ENCODE measurements around the gene CAAP1. TPM values are rescaled to one million over a fixed set of nuclear protein-coding genes. Genes with fewer than 3 reads are reported as not detected.
"Not testable (repeated sequence)": the region's sequence is repeated elsewhere in the genome, so short reads cannot be mapped to it uniquely, and the experiment has no call there.

The CAAP1 gene
- total RNA-seq, 1 experiment from 2014 or later = 9.2 TPM

DNA sequence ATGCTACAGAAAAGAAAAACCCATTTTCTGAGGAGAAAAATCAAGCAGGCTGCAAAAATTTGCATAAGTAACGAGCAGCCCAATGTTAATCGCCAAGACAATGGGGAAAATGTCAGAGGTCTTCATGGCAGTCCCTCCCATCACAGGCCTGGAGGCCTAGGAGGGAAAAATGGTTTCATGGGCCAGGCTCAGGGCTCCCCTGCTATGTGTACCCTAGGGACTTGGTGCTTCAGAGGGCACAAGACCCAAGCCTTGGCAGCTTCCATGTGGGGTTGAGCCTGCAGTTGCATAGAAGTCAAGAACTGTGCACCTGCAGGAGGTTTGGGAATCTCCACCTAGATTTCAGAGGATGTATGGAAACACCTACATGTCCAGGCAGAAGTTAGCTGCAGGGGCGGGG lies 10.4 kb downstream of the CAAP1 start:
- ChIA-PET POLR2A (no interaction called here), CTCF (no interaction called here)
- no peak for DNase-seq
- intact Hi-C loops (cut with micrococcal nuclease; ENCODE audit: unreplicated experiment) = no loop called here
- Histone ChIP-seq H3K27me3 (replicated peaks; ENCODE audit: control insufficient read depth, insufficient read depth, low read length) (no peaks in the 10 kb centered on the region), H3K4me1 (no peaks in the 10 kb centered on the region), H3K36me3 (ENCODE audit: control insufficient read depth, insufficient read depth, low read length) (no peaks in the 10 kb centered on the region), H3K9me3 (no peaks in the 10 kb centered on the region), H3K4me3 (ENCODE audit: low read depth, low read length) (no peak overlapping the region)
- Mint-ChIP-seq H3K27me3 (ENCODE audit: insufficient read depth, unreplicated experiment) (no peaks in the 10 kb centered on the region), H3K9me3 (ENCODE audit: unreplicated experiment) (no peaks in the 10 kb centered on the region), H3K27ac (ENCODE audit: unreplicated experiment) (no peak overlapping the region), H3K4me1 (ENCODE audit: low read depth, unreplicated experiment) (no peaks in the 10 kb centered on the region), H3K36me3 (ENCODE audit: insufficient read depth, unreplicated experiment) (peaks cover 10% of the 10 kb centered on the region), H3K4me3 (ENCODE audit: unreplicated experiment) (no peak overlapping the region)
- TF ChIP-seq, protein P1, sequence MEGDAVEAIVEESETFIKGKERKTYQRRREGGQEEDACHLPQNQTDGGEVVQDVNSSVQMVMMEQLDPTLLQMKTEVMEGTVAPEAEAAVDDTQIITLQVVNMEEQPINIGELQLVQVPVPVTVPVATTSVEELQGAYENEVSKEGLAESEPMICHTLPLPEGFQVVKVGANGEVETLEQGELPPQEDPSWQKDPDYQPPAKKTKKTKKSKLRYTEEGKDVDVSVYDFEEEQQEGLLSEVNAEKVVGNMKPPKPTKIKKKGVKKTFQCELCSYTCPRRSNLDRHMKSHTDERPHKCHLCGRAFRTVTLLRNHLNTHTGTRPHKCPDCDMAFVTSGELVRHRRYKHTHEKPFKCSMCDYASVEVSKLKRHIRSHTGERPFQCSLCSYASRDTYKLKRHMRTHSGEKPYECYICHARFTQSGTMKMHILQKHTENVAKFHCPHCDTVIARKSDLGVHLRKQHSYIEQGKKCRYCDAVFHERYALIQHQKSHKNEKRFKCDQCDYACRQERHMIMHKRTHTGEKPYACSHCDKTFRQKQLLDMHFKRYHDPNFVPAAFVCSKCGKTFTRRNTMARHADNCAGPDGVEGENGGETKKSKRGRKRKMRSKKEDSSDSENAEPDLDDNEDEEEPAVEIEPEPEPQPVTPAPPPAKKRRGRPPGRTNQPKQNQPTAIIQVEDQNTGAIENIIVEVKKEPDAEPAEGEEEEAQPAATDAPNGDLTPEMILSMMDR (IDR thresholded peaks at IDR 0.05; ENCODE audit: insufficient read depth in 1 of 2, low read depth in 1 of 2, low read length in 1 of 2, severe bottlenecking in 1 of 2, unreplicated experiment in 1 of 2) = no peak
- no TSS peak for BruUV-seq (replicated peaks)

DNA sequence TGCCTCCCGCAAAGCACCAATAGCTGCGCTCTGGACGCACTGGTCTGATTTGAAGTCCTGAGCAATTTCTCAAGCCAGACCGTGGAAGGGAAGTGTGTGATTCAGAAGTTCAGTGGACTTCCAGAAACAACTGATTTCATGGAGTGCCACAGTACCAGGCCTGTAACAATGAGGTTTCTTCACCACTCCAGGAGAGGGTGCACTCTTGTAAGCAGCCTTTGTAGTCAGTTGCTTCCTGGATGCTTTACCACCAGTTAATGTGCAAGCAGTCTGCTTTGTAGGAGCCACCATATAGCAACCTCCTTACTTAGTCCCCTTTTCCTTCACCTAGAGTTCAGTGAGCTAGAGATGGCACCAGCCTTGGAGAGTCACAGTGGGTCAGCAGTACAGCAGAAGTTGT lies 12.3 kb downstream of the CAAP1 start:
- Mint-ChIP-seq H3K4me3 (ENCODE audit: unreplicated experiment) (no peak overlapping the region), H3K27ac (ENCODE audit: unreplicated experiment) (no peak overlapping the region), H3K27me3 (ENCODE audit: insufficient read depth, unreplicated experiment) (no peaks in the 10 kb centered on the region), H3K36me3 (ENCODE audit: insufficient read depth, unreplicated experiment) (peaks cover 10% of the 10 kb centered on the region), H3K4me1 (ENCODE audit: low read depth, unreplicated experiment) (no peaks in the 10 kb centered on the region), H3K9me3 (ENCODE audit: unreplicated experiment) (no peaks in the 10 kb centered on the region)
- H3K36me3 ChIP-seq (ENCODE audit: control insufficient read depth, insufficient read depth, low read length) = no peaks in the 10 kb centered on the region
- no peaks in the 10 kb centered on the region for H3K9me3 ChIP-seq
- TF ChIP-seq, protein P1 (IDR thresholded peaks at IDR 0.05; ENCODE audit: insufficient read depth in 1 of 2, low read depth in 1 of 2, low read length in 1 of 2, severe bottlenecking in 1 of 2, unreplicated experiment in 1 of 2) = no peak
- no peak for DNase-seq
- no peak overlapping the region for H3K4me3 ChIP-seq (ENCODE audit: low read depth, low read length)
- ChIA-PET POLR2A (no interaction called here), CTCF (no interaction called here)
- H3K27me3 ChIP-seq (replicated peaks; ENCODE audit: control insufficient read depth, insufficient read depth, low read length) = no peaks in the 10 kb centered on the region
- intact Hi-C loops (cut with micrococcal nuclease; ENCODE audit: unreplicated experiment) = no loop called here
- H3K4me1 ChIP-seq = no peaks in the 10 kb centered on the region
- BruUV-seq (replicated peaks) = no TSS peak

DNA sequence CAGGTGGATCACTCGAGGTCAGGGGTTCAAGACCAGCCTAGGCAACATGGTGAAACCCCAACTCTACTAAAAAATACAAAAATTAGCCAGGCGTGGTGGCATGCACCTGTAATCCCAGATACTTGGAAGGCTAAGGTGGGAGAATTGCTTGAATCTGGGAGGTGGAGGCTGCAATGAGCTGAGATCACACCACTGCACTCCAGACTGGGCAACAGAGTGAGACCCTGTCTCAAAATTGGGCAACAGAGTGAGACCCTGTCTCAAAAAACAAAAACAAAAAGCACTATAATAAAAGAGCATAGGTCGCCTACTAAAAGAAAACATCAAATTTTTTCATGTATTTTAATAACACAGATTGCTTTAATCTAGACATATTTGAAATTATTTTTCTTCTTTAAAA lies 17.4 kb downstream of the CAAP1 start:
- POLR2A ChIA-PET; H3K4me1 Mint-ChIP-seq (ENCODE audit: low read depth, unreplicated experiment); CTCF ChIA-PET; BruUV-seq (replicated peaks); H3K36me3 Mint-ChIP-seq (ENCODE audit: insufficient read depth, unreplicated experiment); H3K4me3 ChIP-seq (ENCODE audit: low read depth, low read length); intact Hi-C loops (cut with micrococcal nuclease; ENCODE audit: unreplicated experiment); H3K27me3 Mint-ChIP-seq (ENCODE audit: insufficient read depth, unreplicated experiment); H3K27me3 ChIP-seq (replicated peaks; ENCODE audit: control insufficient read depth, insufficient read depth, low read length); DNase-seq; H3K4me3 Mint-ChIP-seq (ENCODE audit: unreplicated experiment); H3K9me3 ChIP-seq; H3K27ac Mint-ChIP-seq (ENCODE audit: unreplicated experiment); H3K36me3 ChIP-seq (ENCODE audit: control insufficient read depth, insufficient read depth, low read length); H3K9me3 Mint-ChIP-seq (ENCODE audit: unreplicated experiment); H3K4me1 ChIP-seq: not testable (repeated sequence)

DNA sequence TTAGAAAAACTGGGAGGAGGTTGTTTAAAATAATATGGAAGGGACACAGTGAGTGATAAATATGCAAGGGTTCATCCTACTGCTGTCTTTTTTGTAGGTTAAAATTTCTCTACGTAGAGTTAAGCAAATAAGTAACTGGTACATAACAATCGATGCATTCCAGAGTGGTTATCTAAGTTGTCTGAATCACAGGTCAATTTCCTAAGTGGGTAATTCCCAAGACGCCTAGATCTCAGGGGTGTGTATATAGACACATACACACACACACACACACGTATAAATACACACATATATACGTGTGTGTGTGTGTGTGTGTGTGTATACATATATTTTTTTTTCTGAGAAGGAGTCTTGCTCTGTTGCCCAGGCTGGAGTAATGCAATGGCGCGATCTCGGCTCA lies 22.3 kb downstream of the CAAP1 start:
- ChIA-PET POLR2A (no interaction called here), CTCF (no interaction called here)
- no peak overlapping the region for H3K4me3 ChIP-seq (ENCODE audit: low read depth, low read length)
- H3K27ac Mint-ChIP-seq (ENCODE audit: unreplicated experiment) = no peak overlapping the region
- no peaks in the 10 kb centered on the region for H3K4me1 ChIP-seq
- H3K4me1 Mint-ChIP-seq (ENCODE audit: low read depth, unreplicated experiment) = no peaks in the 10 kb centered on the region
- no peaks in the 10 kb centered on the region for H3K9me3 Mint-ChIP-seq (ENCODE audit: unreplicated experiment)
- no peaks in the 10 kb centered on the region for H3K27me3 ChIP-seq (replicated peaks; ENCODE audit: control insufficient read depth, insufficient read depth, low read length)
- H3K36me3 ChIP-seq (ENCODE audit: control insufficient read depth, insufficient read depth, low read length) = no peaks in the 10 kb centered on the region
- intact Hi-C loops (cut with micrococcal nuclease; ENCODE audit: unreplicated experiment) = no loop called here
- H3K36me3 Mint-ChIP-seq (ENCODE audit: insufficient read depth, unreplicated experiment) = no peaks in the 10 kb centered on the region
- BruUV-seq (replicated peaks) = no TSS peak
- no peaks in the 10 kb centered on the region for H3K9me3 ChIP-seq
- TF ChIP-seq, protein P1 (IDR thresholded peaks at IDR 0.05; ENCODE audit: insufficient read depth in 1 of 2, low read depth in 1 of 2, low read length in 1 of 2, severe bottlenecking in 1 of 2, unreplicated experiment in 1 of 2) = no peak
- H3K27me3 Mint-ChIP-seq (ENCODE audit: insufficient read depth, unreplicated experiment) = no peaks in the 10 kb centered on the region
- no peak for DNase-seq
- H3K4me3 Mint-ChIP-seq (ENCODE audit: unreplicated experiment) = no peak overlapping the region

Measured in Caco-2 (cell line).